ENCODE measurements around the gene MYOC.

Gene MYOC

GRCh38 chr1:171674431-171675405, 22.2 kb upstream of the MYOC start:
- no peak overlapping the region for H3K4me3 ChIP-seq (ENCODE audit: low read depth, low read length)
- in situ Hi-C loops (cut with HindIII; ENCODE audit: low sequenced_read_pairs), result no loop called here
- no peak for TF ChIP-seq CTCF (IDR thresholded peaks at IDR 0.05; ENCODE audit: low read depth, low read length, missing control alignments)
- no peak for DNase-seq (ENCODE audit: low read depth)

GRCh38 chr1:171670739-171671138, 18.3 kb upstream of the MYOC start:
- no peak for DNase-seq (ENCODE audit: low read depth)

GRCh38 chr1:171668372-171668771, 15.9 kb upstream of the MYOC start:
- no peak for DNase-seq (ENCODE audit: low read depth)
- no peak for TF ChIP-seq CTCF (IDR thresholded peaks at IDR 0.05; ENCODE audit: low read depth, low read length, missing control alignments)
- in situ Hi-C loops (cut with HindIII; ENCODE audit: low sequenced_read_pairs), result no loop called here
- H3K4me3 ChIP-seq (ENCODE audit: low read depth, low read length), result no peak overlapping the region

More at GRCh38 chr1:171670739-171671138, 18.3 kb upstream of the MYOC start:
- TF ChIP-seq CTCF (IDR thresholded peaks at IDR 0.05; ENCODE audit: low read depth, low read length, missing control alignments), result no peak
- H3K4me3 ChIP-seq (ENCODE audit: low read depth, low read length), result no peak overlapping the region
- in situ Hi-C loops (cut with HindIII; ENCODE audit: low sequenced_read_pairs), result no loop called here

GRCh38 chr1:171666114-171666769, 13.8 kb upstream of the MYOC start:
- no peak overlapping the region for H3K4me3 ChIP-seq (ENCODE audit: low read depth, low read length)
- no peak for DNase-seq (ENCODE audit: low read depth)
- in situ Hi-C loops (cut with HindIII; ENCODE audit: low sequenced_read_pairs), result no loop called here
- TF ChIP-seq CTCF (IDR thresholded peaks at IDR 0.05; ENCODE audit: low read depth, low read length, missing control alignments), result no peak

GRCh38 chr1:171664976-171665375, 12.5 kb upstream of the MYOC start:
- DNase-seq (ENCODE audit: low read depth), result no peak
- in situ Hi-C loops (cut with HindIII; ENCODE audit: low sequenced_read_pairs), result no loop called here
- H3K4me3 ChIP-seq (ENCODE audit: low read depth, low read length), result no peak overlapping the region
- no peak for TF ChIP-seq CTCF (IDR thresholded peaks at IDR 0.05; ENCODE audit: low read depth, low read length, missing control alignments)

GRCh38 chr1:171663854-171664575, 11.5 kb upstream of the MYOC start:
- DNase-seq (ENCODE audit: low read depth), result no peak
- in situ Hi-C loops (cut with HindIII; ENCODE audit: low sequenced_read_pairs), result no loop called here
- no peak for TF ChIP-seq CTCF (IDR thresholded peaks at IDR 0.05; ENCODE audit: low read depth, low read length, missing control alignments)

More at GRCh38 chr1:171663854-171664575, 11.5 kb upstream of the MYOC start:
- H3K4me3 ChIP-seq (ENCODE audit: low read depth, low read length), result no peak overlapping the region

All from astrocyte of the cerebellum (primary cell).